HCT116 (cell line): ENCODE data around the gene HMGXB4. TPM values are rescaled to one million over a fixed set of nuclear protein-coding genes. Genes with fewer than 3 reads are reported as not detected.

Source experiments
- ATAC-seq: fragments of 200-7000 bp; cut with Tn5 transposase; 2 replicates; pipeline ENCODE4 v1.9.1; 2020; ENCODE audit warnings: mild to moderate bottlenecking, moderate library complexity
- BruUV-seq: library from RNA; stranded (reverse); fragments of 400-500 nt; replicated peaks from 2 replicates; lab custom pipeline; 2021; lab: Mats Ljungman, UMichigan
- CTCF ChIA-PET: fragments of 300-600 bp; sonication (Branson Sonifier 250); formaldehyde crosslinking; loops from one replicate; lab custom pipeline; 2021; ENCODE audit warnings: antibody characterized with exemption; lab: Charles Lee
- POLR2A ChIA-PET: fragments of 300-600, 350-600 bp; sonication (Branson Sonifier 250); formaldehyde crosslinking; loops from one replicate; lab custom pipeline; 2021; ENCODE audit warnings: antibody characterized with exemption; lab: Charles Lee
- RAD21 ChIA-PET, 2 experiments: fragments of 300-600 bp; sonication (Branson Sonifier 250); formaldehyde crosslinking; loops; one replicate each; lab custom pipeline; 2023; ENCODE audit warnings: low total read pairs in 2 of 2; ENCODE audit not compliant: uncharacterized antibody in 2 of 2, unreplicated experiment in 2 of 2, low non-redundant PET in 1 of 2; lab: Charles Lee
- DNase-seq: peaks from one replicate; pipeline ENCODE4 v3.0.0-alpha.2; 2010; ENCODE audit warnings: low read depth, low spot score
- H2AFZ ChIP-seq: fragments of 200-600 bp; shearing (Covaris generic), sonication (generic); 2 replicates; pipeline ENCODE4 v1.6.1; 2017; ENCODE audit warnings: low read depth, mixed run types, mixed read lengths, antibody characterized with exemption, low read length; ENCODE audit not compliant: poor library complexity, severe bottlenecking
- H3K27ac ChIP-seq: 2 replicates; pipeline ENCODE4 v1.5.1; 2012; ENCODE audit warnings: low read depth, low read length
- H3K27me3 ChIP-seq: fragments of 200-600 bp; sonication (generic); 2 replicates; pipeline ENCODE4 v1.6.1; 2016; ENCODE audit warnings: mixed run types, low read length, mixed read lengths; ENCODE audit not compliant: insufficient read depth
- H3K36me3 ChIP-seq, 2 experiments: fragments of 200-500 bp in 1 of 2; fragments of 200-600 bp in 1 of 2; sonication (Bioruptor generic) in 1 of 2; sonication (generic) in 1 of 2; 2 replicates each; pipeline versions ENCODE4 v1.5.1 to v1.6.1; 2014 to 2016; ENCODE audit warnings: low read length in 2 of 2, inconsistent platforms in 1 of 2, mixed read lengths in 1 of 2, mixed run types in 1 of 2; ENCODE audit not compliant: insufficient read depth in 2 of 2, control insufficient read depth in 1 of 2
- H3K4me1 ChIP-seq, 2 experiments: fragments of 200-600 bp in 1 of 2; sonication (generic) in 1 of 2; 2 replicates each; pipeline versions ENCODE4 v1.5.1 to v1.6.1; 2012 to 2017; ENCODE audit warnings: low read length in 2 of 2, inconsistent platforms in 1 of 2, mild to moderate bottlenecking in 1 of 2, mixed read lengths in 1 of 2, mixed run types in 1 of 2, moderate library complexity in 1 of 2; ENCODE audit not compliant: insufficient read depth in 2 of 2, control insufficient read depth in 1 of 2
- H3K4me2 ChIP-seq: fragments of 200-600 bp; sonication (generic); 2 replicates; pipeline ENCODE4 v1.6.1; 2017; ENCODE audit warnings: mixed run types, low read length, mixed read lengths
- H3K4me3 ChIP-seq, 2 experiments: fragments of 200-600 bp in 1 of 2; sonication (generic) in 1 of 2; replicated peaks in 1 of 2; 2 replicates each; pipeline ENCODE4 v1.5.1; 2011 to 2016; ENCODE audit warnings: low read length in 2 of 2, control low read depth in 1 of 2, low read depth in 1 of 2, mild to moderate bottlenecking in 1 of 2, mixed read lengths in 1 of 2, mixed run types in 1 of 2
- H3K79me2 ChIP-seq: fragments of 200-600 bp; sonication (generic); 2 replicates; pipeline ENCODE4 v1.6.1; 2017; ENCODE audit warnings: mild to moderate bottlenecking, mixed run types, low read length, moderate library complexity, mixed read lengths; ENCODE audit not compliant: insufficient read depth
- H3K9ac ChIP-seq: fragments of 200-600 bp; sonication (generic); 2 replicates; pipeline ENCODE4 v1.6.1; 2016; ENCODE audit warnings: low read length, mixed read lengths
- H3K9me2 ChIP-seq: fragments of 200-600 bp; sonication (generic), shearing (Covaris generic); 2 replicates; pipeline ENCODE4 v1.6.1; 2017; ENCODE audit warnings: mixed run types, mild to moderate bottlenecking, moderate library complexity; ENCODE audit not compliant: insufficient read depth
- H3K9me3 ChIP-seq, 2 experiments: fragments of 200-500 bp in 1 of 2; fragments of 200-600 bp in 1 of 2; sonication (Bioruptor generic) in 1 of 2; sonication (generic) in 1 of 2; 2 replicates each; pipeline ENCODE4 v1.6.1; 2014 to 2017; ENCODE audit warnings: low read length in 2 of 2, mixed read lengths in 2 of 2, inconsistent platforms in 1 of 2, low read depth in 1 of 2, mild to moderate bottlenecking in 1 of 2, mixed run types in 1 of 2, moderate library complexity in 1 of 2; ENCODE audit not compliant: control insufficient read depth in 1 of 2, insufficient read depth in 1 of 2
- H4K20me1 ChIP-seq: fragments of 200-600 bp; sonication (generic), shearing (Covaris generic); 2 replicates; pipeline ENCODE4 v1.6.1; 2017; ENCODE audit warnings: mixed run types, mild to moderate bottlenecking, moderate library complexity; ENCODE audit not compliant: insufficient read depth
- CEBPB ChIP-seq: IDR thresholded peaks from 2 replicates; pipeline ENCODE4 v1.6.1; 2012; ENCODE audit warnings: low read depth
- ELF1 ChIP-seq: IDR thresholded peaks from 2 replicates; pipeline ENCODE4 v1.6.1; 2012; ENCODE audit warnings: low read depth, borderline replicate concordance
- EZH2phosphoT487 ChIP-seq: fragments of 200-600 bp; IDR thresholded peaks from 2 replicates; pipeline ENCODE4 v1.6.1; 2018; ENCODE audit warnings: antibody characterized with exemption, borderline replicate concordance
- POLR2AphosphoS5 ChIP-seq: IDR thresholded peaks from 2 replicates; pipeline ENCODE4 v1.6.1; 2011; ENCODE audit warnings: mild to moderate bottlenecking, low read depth, low read length, moderate library complexity
- REST ChIP-seq: IDR thresholded peaks from 2 replicates; pipeline ENCODE4 v1.6.1; 2012; ENCODE audit warnings: low read depth
- SP1 ChIP-seq: IDR thresholded peaks from 2 replicates; pipeline ENCODE4 v1.6.1; 2012; ENCODE audit warnings: low read depth
- TCF7L2 ChIP-seq: IDR thresholded peaks from 2 replicates; pipeline ENCODE4 v1.7.0; 2011; ENCODE audit warnings: borderline replicate concordance, inconsistent platforms; ENCODE audit not compliant: insufficient read depth, insufficient read length; ENCODE audit errors: extremely low read depth
- ZNF274 ChIP-seq: fragments of 200-500 bp; sonication (Bioruptor generic); IDR thresholded peaks from 2 replicates; pipeline ENCODE4 v1.6.1; 2014; ENCODE audit warnings: mild to moderate bottlenecking, low read depth, low read length, inconsistent platforms
- intact Hi-C: fragments of 100-400 bp; cut with micrococcal nuclease; formaldehyde crosslinking; loops from 2 replicates; pipeline ENCODE4 v1.10.0; 2022
- total RNA-seq: library from RNA; stranded (reverse); gene quantifications from one replicate; pipeline ENCODE4 v1.2.1, GENCODE V29; 2021; ENCODE audit not compliant: unreplicated experiment
- TF ChIP-seq, protein P1 (sequence below): IDR thresholded peaks from 2 replicates; pipeline ENCODE4 v1.6.1; 2012
- TF ChIP-seq, protein P2 (sequence below): IDR thresholded peaks from 2 replicates; pipeline ENCODE4 v1.6.1; 2012

Gene HMGXB4
- total RNA-seq, 1 experiment from 2014 or later, result 36.7 TPM

- TF ChIP-seq ELF1, result no peak
- TF ChIP-seq ZNF274, result no peak
- no peak for TF ChIP-seq TCF7L2
- TF ChIP-seq, protein P1, sequence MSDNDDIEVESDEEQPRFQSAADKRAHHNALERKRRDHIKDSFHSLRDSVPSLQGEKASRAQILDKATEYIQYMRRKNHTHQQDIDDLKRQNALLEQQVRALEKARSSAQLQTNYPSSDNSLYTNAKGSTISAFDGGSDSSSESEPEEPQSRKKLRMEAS, result no peak
- TF ChIP-seq, protein P2, sequence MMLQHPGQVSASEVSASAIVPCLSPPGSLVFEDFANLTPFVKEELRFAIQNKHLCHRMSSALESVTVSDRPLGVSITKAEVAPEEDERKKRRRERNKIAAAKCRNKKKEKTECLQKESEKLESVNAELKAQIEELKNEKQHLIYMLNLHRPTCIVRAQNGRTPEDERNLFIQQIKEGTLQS, result no peak
- TF ChIP-seq EZH2phosphoT487, result no peak
- no peak for TF ChIP-seq SP1
- TF ChIP-seq POLR2AphosphoS5, result no peak
- no peak for TF ChIP-seq REST
- no peak for TF ChIP-seq CEBPB
- peaks cover 10 to 23% of the 10 kb centered on the region in 2 experiments for H3K4me1 ChIP-seq
- no TSS peak for BruUV-seq
Measured at GRCh38 chr22:35305525-35306070, 48.3 kb downstream of the HMGXB4 start.

More at GRCh38 chr22:35305525-35306070, 48.3 kb downstream of the HMGXB4 start:
- H3K36me3 ChIP-seq, result no peaks in the 10 kb centered on the region
- ATAC-seq (no peak), DNase-seq (no peak)
- no peak overlapping the region for H3K27ac ChIP-seq
- ChIA-PET POLR2A (no interaction called here), CTCF (no interaction called here), RAD21 (interaction anchor here in 1 of 2 experiments (0.6 kb wide), 1 partner anchor 121 kb away, joined by 3 read pairs; no protein-coding TSS in a partner anchor)
- intact Hi-C loops, result no loop called here
- no peaks in the 10 kb centered on the region for H4K20me1 ChIP-seq
- H3K27me3 ChIP-seq, result no peaks in the 10 kb centered on the region
- H3K4me3 ChIP-seq, result no peak overlapping the region
- H3K9ac ChIP-seq, result no peak overlapping the region
- no peaks in the 10 kb centered on the region for H3K9me2 ChIP-seq
- no peaks in the 10 kb centered on the region for H3K79me2 ChIP-seq
- H3K4me2 ChIP-seq, result no peak overlapping the region
- no peaks in the 10 kb centered on the region for H3K9me3 ChIP-seq
- H2AFZ ChIP-seq, result no peak overlapping the region
